HCT116 (cell line): ENCODE results near the gene IGFBP4. TPM values are rescaled to one million over a fixed set of nuclear protein-coding genes. Genes with fewer than 3 reads are reported as not detected.

Source experiments
- ATAC-seq: fragments of 200-7000 bp; cut with Tn5 transposase; 2 replicates; pipeline ENCODE4 v1.9.1; 2020; ENCODE audit warnings: mild to moderate bottlenecking, moderate library complexity
- BruUV-seq: library from RNA; stranded (reverse); fragments of 400-500 nt; replicated peaks from 2 replicates; lab custom pipeline; 2021; lab: Mats Ljungman, UMichigan
- CTCF ChIA-PET: fragments of 300-600 bp; sonication (Branson Sonifier 250); formaldehyde crosslinking; loops from one replicate; lab custom pipeline; 2021; ENCODE audit warnings: antibody characterized with exemption; lab: Charles Lee
- POLR2A ChIA-PET: fragments of 300-600, 350-600 bp; sonication (Branson Sonifier 250); formaldehyde crosslinking; loops from one replicate; lab custom pipeline; 2021; ENCODE audit warnings: antibody characterized with exemption; lab: Charles Lee
- RAD21 ChIA-PET, 2 experiments: fragments of 300-600 bp; sonication (Branson Sonifier 250); formaldehyde crosslinking; loops; one replicate each; lab custom pipeline; 2023; ENCODE audit warnings: low total read pairs in 2 of 2; ENCODE audit not compliant: uncharacterized antibody in 2 of 2, unreplicated experiment in 2 of 2, low non-redundant PET in 1 of 2; lab: Charles Lee
- DNase-seq: peaks from one replicate; pipeline ENCODE4 v3.0.0-alpha.2; 2010; ENCODE audit warnings: low read depth, low spot score
- H2AFZ ChIP-seq: fragments of 200-600 bp; shearing (Covaris generic), sonication (generic); 2 replicates; pipeline ENCODE4 v1.6.1; 2017; ENCODE audit warnings: low read depth, mixed run types, mixed read lengths, antibody characterized with exemption, low read length; ENCODE audit not compliant: poor library complexity, severe bottlenecking
- H3K27ac ChIP-seq: 2 replicates; pipeline ENCODE4 v1.5.1; 2012; ENCODE audit warnings: low read depth, low read length
- H3K27me3 ChIP-seq: fragments of 200-600 bp; sonication (generic); 2 replicates; pipeline ENCODE4 v1.6.1; 2016; ENCODE audit warnings: mixed run types, low read length, mixed read lengths; ENCODE audit not compliant: insufficient read depth
- H3K36me3 ChIP-seq, 2 experiments: fragments of 200-500 bp in 1 of 2; fragments of 200-600 bp in 1 of 2; sonication (Bioruptor generic) in 1 of 2; sonication (generic) in 1 of 2; 2 replicates each; pipeline versions ENCODE4 v1.5.1 to v1.6.1; 2014 to 2016; ENCODE audit warnings: low read length in 2 of 2, inconsistent platforms in 1 of 2, mixed read lengths in 1 of 2, mixed run types in 1 of 2; ENCODE audit not compliant: insufficient read depth in 2 of 2, control insufficient read depth in 1 of 2
- H3K4me1 ChIP-seq, 2 experiments: fragments of 200-600 bp in 1 of 2; sonication (generic) in 1 of 2; 2 replicates each; pipeline versions ENCODE4 v1.5.1 to v1.6.1; 2012 to 2017; ENCODE audit warnings: low read length in 2 of 2, inconsistent platforms in 1 of 2, mild to moderate bottlenecking in 1 of 2, mixed read lengths in 1 of 2, mixed run types in 1 of 2, moderate library complexity in 1 of 2; ENCODE audit not compliant: insufficient read depth in 2 of 2, control insufficient read depth in 1 of 2
- H3K4me2 ChIP-seq: fragments of 200-600 bp; sonication (generic); 2 replicates; pipeline ENCODE4 v1.6.1; 2017; ENCODE audit warnings: mixed run types, low read length, mixed read lengths
- H3K4me3 ChIP-seq, 2 experiments: fragments of 200-600 bp in 1 of 2; sonication (generic) in 1 of 2; replicated peaks in 1 of 2; 2 replicates each; pipeline ENCODE4 v1.5.1; 2011 to 2016; ENCODE audit warnings: low read length in 2 of 2, control low read depth in 1 of 2, low read depth in 1 of 2, mild to moderate bottlenecking in 1 of 2, mixed read lengths in 1 of 2, mixed run types in 1 of 2
- H3K79me2 ChIP-seq: fragments of 200-600 bp; sonication (generic); 2 replicates; pipeline ENCODE4 v1.6.1; 2017; ENCODE audit warnings: mild to moderate bottlenecking, mixed run types, low read length, moderate library complexity, mixed read lengths; ENCODE audit not compliant: insufficient read depth
- H3K9ac ChIP-seq: fragments of 200-600 bp; sonication (generic); 2 replicates; pipeline ENCODE4 v1.6.1; 2016; ENCODE audit warnings: low read length, mixed read lengths
- H3K9me2 ChIP-seq: fragments of 200-600 bp; sonication (generic), shearing (Covaris generic); 2 replicates; pipeline ENCODE4 v1.6.1; 2017; ENCODE audit warnings: mixed run types, mild to moderate bottlenecking, moderate library complexity; ENCODE audit not compliant: insufficient read depth
- H3K9me3 ChIP-seq, 2 experiments: fragments of 200-500 bp in 1 of 2; fragments of 200-600 bp in 1 of 2; sonication (Bioruptor generic) in 1 of 2; sonication (generic) in 1 of 2; 2 replicates each; pipeline ENCODE4 v1.6.1; 2014 to 2017; ENCODE audit warnings: low read length in 2 of 2, mixed read lengths in 2 of 2, inconsistent platforms in 1 of 2, low read depth in 1 of 2, mild to moderate bottlenecking in 1 of 2, mixed run types in 1 of 2, moderate library complexity in 1 of 2; ENCODE audit not compliant: control insufficient read depth in 1 of 2, insufficient read depth in 1 of 2
- H4K20me1 ChIP-seq: fragments of 200-600 bp; sonication (generic), shearing (Covaris generic); 2 replicates; pipeline ENCODE4 v1.6.1; 2017; ENCODE audit warnings: mixed run types, mild to moderate bottlenecking, moderate library complexity; ENCODE audit not compliant: insufficient read depth
- ATF3 ChIP-seq: IDR thresholded peaks from 2 replicates; pipeline ENCODE4 v1.6.1; 2012
- CBX3 ChIP-seq: IDR thresholded peaks from 2 replicates; pipeline ENCODE4 v1.6.1; 2012; ENCODE audit warnings: low read depth
- EGR1 ChIP-seq: IDR thresholded peaks from 2 replicates; pipeline ENCODE4 v1.6.1; 2012; ENCODE audit warnings: low read depth
- ELF1 ChIP-seq: IDR thresholded peaks from 2 replicates; pipeline ENCODE4 v1.6.1; 2012; ENCODE audit warnings: low read depth, borderline replicate concordance
- EZH2 ChIP-seq: fragments of 200-600 bp; sonication (generic); IDR thresholded peaks from 2 replicates; pipeline ENCODE4 v1.6.1; 2017; ENCODE audit warnings: antibody characterized with exemption, mixed run types
- EZH2phosphoT487 ChIP-seq: fragments of 200-600 bp; IDR thresholded peaks from 2 replicates; pipeline ENCODE4 v1.6.1; 2018; ENCODE audit warnings: antibody characterized with exemption, borderline replicate concordance
- POLR2A ChIP-seq: IDR thresholded peaks from 2 replicates; pipeline ENCODE4 v1.7.0; 2011; ENCODE audit warnings: borderline replicate concordance; ENCODE audit not compliant: insufficient read depth, insufficient read length; ENCODE audit errors: extremely low read depth
- POLR2AphosphoS5 ChIP-seq: IDR thresholded peaks from 2 replicates; pipeline ENCODE4 v1.6.1; 2011; ENCODE audit warnings: mild to moderate bottlenecking, low read depth, low read length, moderate library complexity
- RAD21 ChIP-seq: IDR thresholded peaks from 2 replicates; pipeline ENCODE4 v1.6.1; 2012; ENCODE audit warnings: low read depth, mild to moderate bottlenecking
- REST ChIP-seq: IDR thresholded peaks from 2 replicates; pipeline ENCODE4 v1.6.1; 2012; ENCODE audit warnings: low read depth
- SIN3A ChIP-seq: IDR thresholded peaks from 2 replicates; pipeline ENCODE4 v1.6.1; 2012; ENCODE audit warnings: low read depth
- SP1 ChIP-seq: IDR thresholded peaks from 2 replicates; pipeline ENCODE4 v1.6.1; 2012; ENCODE audit warnings: low read depth
- SRF ChIP-seq: IDR thresholded peaks from 2 replicates; pipeline ENCODE4 v1.6.1; 2012; ENCODE audit warnings: low read depth
- YY1 ChIP-seq: IDR thresholded peaks from 2 replicates; pipeline ENCODE4 v1.6.1; 2011; ENCODE audit warnings: low read length, low read depth, moderate library complexity, mild to moderate bottlenecking; ENCODE audit not compliant: insufficient replicate concordance; ENCODE audit errors: extremely low read depth
- ZFX ChIP-seq: fragments of 450-650 bp; IDR thresholded peaks from 2 replicates; pipeline ENCODE4 v1.6.1; 2017
- ZNF274 ChIP-seq: fragments of 200-500 bp; sonication (Bioruptor generic); IDR thresholded peaks from 2 replicates; pipeline ENCODE4 v1.6.1; 2014; ENCODE audit warnings: mild to moderate bottlenecking, low read depth, low read length, inconsistent platforms
- intact Hi-C: fragments of 100-400 bp; cut with micrococcal nuclease; formaldehyde crosslinking; loops from 2 replicates; pipeline ENCODE4 v1.10.0; 2022
- total RNA-seq: library from RNA; stranded (reverse); gene quantifications from one replicate; pipeline ENCODE4 v1.2.1, GENCODE V29; 2021; ENCODE audit not compliant: unreplicated experiment
- TF ChIP-seq, protein P1 (sequence below), 3 experiments: fragments of 200-600 bp in 1 of 3; sonication (generic) in 1 of 3; IDR thresholded peaks in 2 of 3; conservative IDR thresholded peaks in 1 of 3; 2 replicates each; pipeline ENCODE4 v1.5.1; 2012 to 2017; ENCODE audit warnings: low read depth in 2 of 3, low read length in 2 of 3, antibody characterized with exemption in 1 of 3, borderline replicate concordance in 1 of 3, control low read depth in 1 of 3, mild to moderate bottlenecking in 1 of 3, mixed read lengths in 1 of 3, mixed run types in 1 of 3, moderate library complexity in 1 of 3; ENCODE audit not compliant: insufficient read depth in 1 of 3
- TF ChIP-seq, protein P2 (sequence below): IDR thresholded peaks from 2 replicates; pipeline ENCODE4 v1.6.1; 2012
- TF ChIP-seq, protein P3 (sequence below): IDR thresholded peaks from 2 replicates; pipeline ENCODE4 v1.6.1; 2011; ENCODE audit warnings: mild to moderate bottlenecking, low read length, moderate library complexity; ENCODE audit not compliant: insufficient replicate concordance; ENCODE audit errors: extremely low read depth

The IGFBP4 gene
- total RNA-seq, 1 experiment from 2014 or later = 2.0 TPM

GRCh38 chr17:40485851-40486521 is 42.7 kb downstream of the IGFBP4 start:
- H3K4me3 ChIP-seq = peak overlapping the region in 1 of 2 experiments; percentile 36; a peak in 2 of 4 replicates
- ChIA-PET POLR2A (interaction anchor here (0.9 to 1.3 kb wide), 3 partner anchors 10 to 68 kb away, joined by 3 to 5 read pairs (median 3); partner anchors contain the start of gene TNS4), CTCF (interaction anchor here (1.5 kb wide), 1 partner anchor 10 kb away, joined by 9 read pairs; no protein-coding TSS in a partner anchor), RAD21 (interaction anchor here (1.0 kb wide), 2 partner anchors 47 kb away, joined by 3 to 5 read pairs; no protein-coding TSS in a partner anchor)
- no peaks in the 10 kb centered on the region for H3K79me2 ChIP-seq
- peaks cover 2 to 13% of the 10 kb centered on the region in 2 experiments; a peak in 3 of 4 replicates for H3K36me3 ChIP-seq
- intact Hi-C loops = no loop called here
- H3K4me1 ChIP-seq = peaks cover 69 to 91% of the 10 kb centered on the region in 2 experiments
- no peak overlapping the region for H2AFZ ChIP-seq
- no peaks in the 10 kb centered on the region for H3K9me2 ChIP-seq
- peak; percentile 76 for ATAC-seq
- BruUV-seq = TSS peak; percentile 9
- no peaks in the 10 kb centered on the region for H4K20me1 ChIP-seq
- peak overlapping the region; percentile 72 for H3K4me2 ChIP-seq
- peak overlapping the region; percentile 49 for H3K27ac ChIP-seq
- H3K27me3 ChIP-seq = no peaks in the 10 kb centered on the region
- H3K9ac ChIP-seq = peak overlapping the region; percentile 43
- no peaks in the 10 kb centered on the region for H3K9me3 ChIP-seq
- peak; percentile 88 for DNase-seq
- TF ChIP-seq YY1 (no peak), ELF1 (no peak), EZH2phosphoT487 (no peak), RAD21 (no peak), CBX3 (no peak), SIN3A (no peak), POLR2A (no peak), SP1 (peak; percentile 64), EGR1 (peak; percentile 79), EZH2 (no peak), POLR2AphosphoS5 (peak; percentile 17; the same call in 1 of the 2 replicates), ATF3 (no peak), ZNF274 (no peak), ZFX (no peak), REST (no peak), SRF (no peak)
- TF ChIP-seq, protein P1, sequence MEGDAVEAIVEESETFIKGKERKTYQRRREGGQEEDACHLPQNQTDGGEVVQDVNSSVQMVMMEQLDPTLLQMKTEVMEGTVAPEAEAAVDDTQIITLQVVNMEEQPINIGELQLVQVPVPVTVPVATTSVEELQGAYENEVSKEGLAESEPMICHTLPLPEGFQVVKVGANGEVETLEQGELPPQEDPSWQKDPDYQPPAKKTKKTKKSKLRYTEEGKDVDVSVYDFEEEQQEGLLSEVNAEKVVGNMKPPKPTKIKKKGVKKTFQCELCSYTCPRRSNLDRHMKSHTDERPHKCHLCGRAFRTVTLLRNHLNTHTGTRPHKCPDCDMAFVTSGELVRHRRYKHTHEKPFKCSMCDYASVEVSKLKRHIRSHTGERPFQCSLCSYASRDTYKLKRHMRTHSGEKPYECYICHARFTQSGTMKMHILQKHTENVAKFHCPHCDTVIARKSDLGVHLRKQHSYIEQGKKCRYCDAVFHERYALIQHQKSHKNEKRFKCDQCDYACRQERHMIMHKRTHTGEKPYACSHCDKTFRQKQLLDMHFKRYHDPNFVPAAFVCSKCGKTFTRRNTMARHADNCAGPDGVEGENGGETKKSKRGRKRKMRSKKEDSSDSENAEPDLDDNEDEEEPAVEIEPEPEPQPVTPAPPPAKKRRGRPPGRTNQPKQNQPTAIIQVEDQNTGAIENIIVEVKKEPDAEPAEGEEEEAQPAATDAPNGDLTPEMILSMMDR (IDR thresholded peaks at IDR 0.05 in 2 of 3, conservative IDR thresholded peaks at IDR 0.05 in 1 of 3; ENCODE audit: borderline replicate concordance in 1 of 3, insufficient read depth in 1 of 3, low read depth in 2 of 3, low read length in 2 of 3) = no peak
- TF ChIP-seq, protein P2, sequence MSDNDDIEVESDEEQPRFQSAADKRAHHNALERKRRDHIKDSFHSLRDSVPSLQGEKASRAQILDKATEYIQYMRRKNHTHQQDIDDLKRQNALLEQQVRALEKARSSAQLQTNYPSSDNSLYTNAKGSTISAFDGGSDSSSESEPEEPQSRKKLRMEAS = 0 out of 2 replicates have a peak, but pooled peaks have one; percentile 4
- TF ChIP-seq, protein P3, sequence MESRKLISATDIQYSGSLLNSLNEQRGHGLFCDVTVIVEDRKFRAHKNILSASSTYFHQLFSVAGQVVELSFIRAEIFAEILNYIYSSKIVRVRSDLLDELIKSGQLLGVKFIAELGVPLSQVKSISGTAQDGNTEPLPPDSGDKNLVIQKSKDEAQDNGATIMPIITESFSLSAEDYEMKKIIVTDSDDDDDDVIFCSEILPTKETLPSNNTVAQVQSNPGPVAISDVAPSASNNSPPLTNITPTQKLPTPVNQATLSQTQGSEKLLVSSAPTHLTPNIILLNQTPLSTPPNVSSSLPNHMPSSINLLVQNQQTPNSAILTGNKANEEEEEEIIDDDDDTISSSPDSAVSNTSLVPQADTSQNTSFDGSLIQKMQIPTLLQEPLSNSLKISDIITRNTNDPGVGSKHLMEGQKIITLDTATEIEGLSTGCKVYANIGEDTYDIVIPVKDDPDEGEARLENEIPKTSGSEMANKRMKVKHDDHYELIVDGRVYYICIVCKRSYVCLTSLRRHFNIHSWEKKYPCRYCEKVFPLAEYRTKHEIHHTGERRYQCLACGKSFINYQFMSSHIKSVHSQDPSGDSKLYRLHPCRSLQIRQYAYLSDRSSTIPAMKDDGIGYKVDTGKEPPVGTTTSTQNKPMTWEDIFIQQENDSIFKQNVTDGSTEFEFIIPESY = no peak
